ENCODE measurements around the gene CDT1.

CDT1 gene

GRCh38 chr16:88847654-88848053 is 44.1 kb downstream of the CDT1 start:
- TF ChIP-seq GATA3 (IDR thresholded peaks at IDR 0.05; ENCODE audit: low read depth, low read length) (no peak), GATA2 (IDR thresholded peaks at IDR 0.05; ENCODE audit: low read depth, low read length) (no peak)

GRCh38 chr16:88848557-88848956 is 45.0 kb downstream of the CDT1 start:
- TF ChIP-seq GATA3 (IDR thresholded peaks at IDR 0.05; ENCODE audit: low read depth, low read length), result no peak
- TF ChIP-seq GATA2 (IDR thresholded peaks at IDR 0.05; ENCODE audit: low read depth, low read length), result no peak

- TF ChIP-seq GATA3 (IDR thresholded peaks at IDR 0.05; ENCODE audit: low read depth, low read length) (no peak), GATA2 (IDR thresholded peaks at IDR 0.05; ENCODE audit: low read depth, low read length) (no peak)
Observed at GRCh38 chr16:88850531-88851199, 47.1 kb downstream of the CDT1 start.

GRCh38 chr16:88851616-88852015 is 48.0 kb downstream of the CDT1 start:
- TF ChIP-seq GATA3 (IDR thresholded peaks at IDR 0.05; ENCODE audit: low read depth, low read length), result no peak
- TF ChIP-seq GATA2 (IDR thresholded peaks at IDR 0.05; ENCODE audit: low read depth, low read length), result no peak

- no peak for TF ChIP-seq GATA2 (IDR thresholded peaks at IDR 0.05; ENCODE audit: low read depth, low read length)
- TF ChIP-seq GATA3 (IDR thresholded peaks at IDR 0.05; ENCODE audit: low read depth, low read length), result no peak
Observed at GRCh38 chr16:88853325-88853941, 49.8 kb downstream of the CDT1 start.

- TF ChIP-seq GATA2 (IDR thresholded peaks at IDR 0.05; ENCODE audit: low read depth, low read length) (no peak), GATA3 (IDR thresholded peaks at IDR 0.05; ENCODE audit: low read depth, low read length) (no peak)
Observed at GRCh38 chr16:88854306-88855111, 50.9 kb downstream of the CDT1 start.

- no peak for TF ChIP-seq GATA2 (IDR thresholded peaks at IDR 0.05; ENCODE audit: low read depth, low read length)
- TF ChIP-seq GATA3 (IDR thresholded peaks at IDR 0.05; ENCODE audit: low read depth, low read length), result no peak
Observed at GRCh38 chr16:88855176-88855575, 51.6 kb downstream of the CDT1 start.

- TF ChIP-seq GATA3 (IDR thresholded peaks at IDR 0.05; ENCODE audit: low read depth, low read length), result no peak
- no peak for TF ChIP-seq GATA2 (IDR thresholded peaks at IDR 0.05; ENCODE audit: low read depth, low read length)
Observed at GRCh38 chr16:88855736-88856121, 52.1 kb downstream of the CDT1 start.

GRCh38 chr16:88856122-88856827 is 52.7 kb downstream of the CDT1 start:
- TF ChIP-seq GATA3 (IDR thresholded peaks at IDR 0.05; ENCODE audit: low read depth, low read length), result no peak

GRCh38 chr16:88856828-88857727 is 53.5 kb downstream of the CDT1 start, which contains the start of the genes GALNS and TRAPPC2L:
Gene GALNS, minus strand, starts transcription at chr16:88856947. Its CDS starts 70 bp downstream, at chr16:88856877.
Gene TRAPPC2L, plus strand, starts transcription at chr16:88857127. Its CDS starts 24 bp downstream, at chr16:88857151.
- TF ChIP-seq GATA2 (IDR thresholded peaks at IDR 0.05; ENCODE audit: low read depth, low read length), result no peak; the same call in 1 of the 2 replicates
- TF ChIP-seq GATA3 (IDR thresholded peaks at IDR 0.05; ENCODE audit: low read depth, low read length), result no peak

- no peak for TF ChIP-seq GATA2 (IDR thresholded peaks at IDR 0.05; ENCODE audit: low read depth, low read length)
- no peak for TF ChIP-seq GATA3 (IDR thresholded peaks at IDR 0.05; ENCODE audit: low read depth, low read length)
Observed at GRCh38 chr16:88857728-88858339, 54.2 kb downstream of the CDT1 start.

Data from SH-SY5Y (cell line).